DOHH2 (cell line): Measurements from ENCODE around the gene SLFN12.

Experiments
- H3F3A ChIP-seq: fragments of 200-600 bp; sonication (generic), shearing (Covaris generic); 2 replicates; pipeline ENCODE4 v1.6.0; 2016; ENCODE audit warnings: antibody characterized with exemption, mild to moderate bottlenecking; ENCODE audit not compliant: control insufficient read depth, insufficient read depth
- H3K27ac ChIP-seq: fragments of 200-600 bp; sonication (generic); 2 replicates; pipeline ENCODE4 v1.5.1; 2014; ENCODE audit warnings: low read depth, mild to moderate bottlenecking, low read length, moderate library complexity
- H3K27me3 ChIP-seq: fragments of 200-600 bp; sonication (generic); 2 replicates; pipeline ENCODE4 v1.6.1; 2014; ENCODE audit warnings: mild to moderate bottlenecking, low read length, mixed read lengths; ENCODE audit not compliant: control insufficient read depth
- H3K36me3 ChIP-seq: fragments of 200-600 bp; sonication (generic); 2 replicates; pipeline ENCODE4 v1.6.1; 2014; ENCODE audit warnings: mild to moderate bottlenecking, low read length, moderate library complexity, mixed read lengths; ENCODE audit not compliant: control insufficient read depth
- H3K4me1 ChIP-seq: fragments of 200-600 bp; sonication (generic); 2 replicates; pipeline ENCODE4 v1.6.1; 2014; ENCODE audit warnings: mild to moderate bottlenecking, low read length, mixed read lengths; ENCODE audit not compliant: control insufficient read depth
- H3K4me2 ChIP-seq: fragments of 200-600 bp; sonication (generic); 2 replicates; pipeline ENCODE4 v1.6.0; 2014; ENCODE audit warnings: mild to moderate bottlenecking, low read length, moderate library complexity
- H3K4me3 ChIP-seq: fragments of 200-600 bp; sonication (generic); 2 replicates; pipeline ENCODE4 v1.5.1; 2014; ENCODE audit warnings: mild to moderate bottlenecking, low read length, mixed read lengths
- H3K79me2 ChIP-seq: fragments of 200-600 bp; sonication (generic); 2 replicates; pipeline ENCODE4 v1.6.1; 2014; ENCODE audit warnings: mild to moderate bottlenecking, low read length, mixed read lengths; ENCODE audit not compliant: control insufficient read depth
- H3K9me2 ChIP-seq: fragments of 200-600 bp; sonication (generic); replicated peaks from 2 replicates; pipeline ENCODE4 v1.6.1; 2014; ENCODE audit warnings: mild to moderate bottlenecking, low read length, mixed read lengths; ENCODE audit not compliant: control insufficient read depth
- H3K9me3 ChIP-seq: fragments of 200-600 bp; sonication (generic); 2 replicates; pipeline ENCODE4 v1.6.1; 2014; ENCODE audit warnings: antibody characterized with exemption, low read length, mixed read lengths; ENCODE audit not compliant: control insufficient read depth, insufficient read depth
- H4K20me1 ChIP-seq: fragments of 200-600 bp; sonication (generic); 2 replicates; pipeline ENCODE4 v1.6.0; 2014; ENCODE audit warnings: low read depth, mild to moderate bottlenecking, antibody characterized with exemption, low read length, moderate library complexity; ENCODE audit not compliant: control insufficient read depth, insufficient read depth
- CTCF ChIP-seq: fragments of 200-600 bp; sonication (generic); IDR thresholded peaks from one replicate; pipeline ENCODE4 v1.5.1; 2014; ENCODE audit warnings: antibody characterized with exemption, mild to moderate bottlenecking, low read depth, low read length; ENCODE audit not compliant: poor library complexity, severe bottlenecking
- EZH2phosphoT487 ChIP-seq: fragments of 200-600 bp; sonication (generic); IDR thresholded peaks from 2 replicates; pipeline ENCODE4 v1.6.1; 2017; ENCODE audit warnings: borderline replicate concordance, mild to moderate bottlenecking, antibody characterized with exemption, low read length, moderate library complexity, mixed read lengths

Gene SLFN12

GRCh38 chr17:35390663-35391062, 41.6 kb downstream of the SLFN12 start:
- no peak overlapping the region for H3K4me2 ChIP-seq
- TF ChIP-seq CTCF: no peak
- no peak for TF ChIP-seq EZH2phosphoT487

GRCh38 chr17:35390156-35390555, 42.1 kb downstream of the SLFN12 start:
- no peaks in the 10 kb centered on the region for H3K4me1 ChIP-seq
- H4K20me1 ChIP-seq: no peaks in the 10 kb centered on the region
- no peak overlapping the region for H3K27ac ChIP-seq
- no peaks in the 10 kb centered on the region for H3K36me3 ChIP-seq
- H3F3A ChIP-seq: no peaks in the 10 kb centered on the region
- H3K9me2 ChIP-seq: no peaks in the 10 kb centered on the region
- no peak overlapping the region for H3K4me3 ChIP-seq
- no peaks in the 10 kb centered on the region for H3K9me3 ChIP-seq
- H3K4me2 ChIP-seq: no peak overlapping the region
- no peaks in the 10 kb centered on the region for H3K27me3 ChIP-seq
- TF ChIP-seq EZH2phosphoT487 (no peak), CTCF (no peak)
- no peaks in the 10 kb centered on the region for H3K79me2 ChIP-seq

More at GRCh38 chr17:35390663-35391062, 41.6 kb downstream of the SLFN12 start:
- no peak overlapping the region for H3K27ac ChIP-seq
- no peaks in the 10 kb centered on the region for H3K79me2 ChIP-seq
- no peaks in the 10 kb centered on the region for H3K4me1 ChIP-seq
- no peaks in the 10 kb centered on the region for H3K9me3 ChIP-seq
- no peaks in the 10 kb centered on the region for H3K36me3 ChIP-seq
- no peaks in the 10 kb centered on the region for H3F3A ChIP-seq
- no peak overlapping the region for H3K4me3 ChIP-seq
- H3K27me3 ChIP-seq: no peaks in the 10 kb centered on the region
- no peaks in the 10 kb centered on the region for H4K20me1 ChIP-seq
- no peaks in the 10 kb centered on the region for H3K9me2 ChIP-seq

GRCh38 chr17:35387496-35387895, 44.8 kb downstream of the SLFN12 start:
- H4K20me1 ChIP-seq: no peaks in the 10 kb centered on the region
- H3K4me3 ChIP-seq: no peak overlapping the region
- no peaks in the 10 kb centered on the region for H3K36me3 ChIP-seq
- no peaks in the 10 kb centered on the region for H3K79me2 ChIP-seq
- H3K9me2 ChIP-seq: no peaks in the 10 kb centered on the region
- H3K9me3 ChIP-seq: no peaks in the 10 kb centered on the region
- no peaks in the 10 kb centered on the region for H3F3A ChIP-seq
- no peaks in the 10 kb centered on the region for H3K27me3 ChIP-seq
- no peak for TF ChIP-seq EZH2phosphoT487
- no peak for TF ChIP-seq CTCF
- H3K27ac ChIP-seq: no peak overlapping the region
- H3K4me1 ChIP-seq: no peaks in the 10 kb centered on the region
- H3K4me2 ChIP-seq: no peak overlapping the region

GRCh38 chr17:35377706-35378105, 54.6 kb downstream of the SLFN12 start:
- Histone ChIP-seq H3K27me3 (peaks cover 34% of the 10 kb centered on the region), H3K79me2 (peaks cover 6% of the 10 kb centered on the region; the same call in 1 of the 2 replicates), H3K27ac (no peak overlapping the region), H3K9me2 (no peaks in the 10 kb centered on the region), H3K4me1 (peaks cover 13% of the 10 kb centered on the region), H3K4me2 (no peak overlapping the region), H3K4me3 (no peak overlapping the region), H3K36me3 (no peaks in the 10 kb centered on the region), H3F3A (no peaks in the 10 kb centered on the region), H4K20me1 (no peaks in the 10 kb centered on the region), H3K9me3 (no peaks in the 10 kb centered on the region)
- TF ChIP-seq CTCF (no peak), EZH2phosphoT487 (no peak)
